Ectodermal cell (in vitro differentiated cells): Measurements from ENCODE around the gene NPC1L1.
"Not testable (repeated sequence)": the region's sequence is repeated elsewhere in the genome, so short reads cannot be mapped to it uniquely, and the experiment has no call there.

Source experiments
- H3K27ac ChIP-seq: 2 replicates; pipeline ENCODE4 v1.7.0; 2013; ENCODE audit warnings: mild to moderate bottlenecking, low read depth, low read length; ENCODE audit not compliant: insufficient read depth, poor library complexity, severe bottlenecking
- H3K27me3 ChIP-seq: 2 replicates; pipeline ENCODE4 v1.7.0; 2013; ENCODE audit warnings: mild to moderate bottlenecking, low read length; ENCODE audit not compliant: insufficient read depth, control insufficient read depth, poor library complexity, severe bottlenecking
- H3K36me3 ChIP-seq: one replicate; pipeline ENCODE4 v1.7.0; 2013; ENCODE audit warnings: low read length; ENCODE audit not compliant: control insufficient read depth, insufficient read depth
- H3K4me1 ChIP-seq: one replicate; pipeline ENCODE4 v1.7.0; 2013; ENCODE audit warnings: low read length; ENCODE audit not compliant: control insufficient read depth, insufficient read depth
- H3K4me3 ChIP-seq: 2 replicates; pipeline ENCODE4 v1.7.0; 2013; ENCODE audit warnings: low read depth, low read length, control low read depth; ENCODE audit not compliant: insufficient read depth
- H3K9me3 ChIP-seq: 2 replicates; pipeline ENCODE4 v1.7.0; 2013; ENCODE audit warnings: mild to moderate bottlenecking, low read length, moderate library complexity; ENCODE audit not compliant: control insufficient read depth
- WGBS, 2 experiments: methylation state at CpG; one replicate each; pipeline ENCODE4 v1.1.7; 2013; ENCODE audit warnings: missing lambda C conversion rate in 2 of 2; 5-methylcytosine and 5-hydroxymethylcytosine counted together

Gene NPC1L1

DNA sequence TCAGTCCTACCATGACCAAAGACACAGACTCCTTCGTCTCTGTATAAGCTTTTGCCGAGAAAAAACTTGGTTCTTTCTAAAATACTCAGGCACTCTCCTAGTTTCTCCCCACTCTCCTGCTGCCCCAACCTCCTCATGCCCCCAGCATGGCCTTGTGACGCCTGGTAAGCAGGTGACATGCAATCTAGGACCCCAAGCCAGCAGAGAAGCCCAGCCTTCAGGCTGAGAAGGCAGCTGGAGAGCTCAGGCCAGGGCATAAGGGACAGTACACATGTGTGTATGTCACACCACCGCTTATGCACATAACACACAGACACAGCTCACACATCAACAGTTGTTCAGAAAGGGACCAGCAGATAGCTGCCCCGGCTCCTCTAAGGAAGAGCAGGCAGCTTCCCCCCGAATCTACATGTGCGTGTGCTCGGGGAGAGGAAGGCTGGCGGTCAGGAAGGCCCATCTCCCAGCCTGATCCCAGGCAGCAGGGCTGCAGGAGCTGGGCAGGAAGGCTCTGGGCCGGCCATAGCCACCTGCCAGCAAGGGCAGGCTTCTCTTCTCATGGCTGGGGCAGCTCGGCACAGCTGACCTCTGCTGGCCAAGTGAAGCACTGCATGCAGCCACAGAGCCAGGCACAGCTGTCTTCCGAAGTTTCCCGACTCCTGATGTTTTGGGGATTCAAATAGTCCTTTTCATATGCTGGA is 24.1 kb upstream of the NPC1L1 start:
- Histone ChIP-seq H3K4me3 (no peak overlapping the region), H3K27me3 (no peaks in the 10 kb centered on the region), H3K36me3 (peaks cover 43% of the 10 kb centered on the region), H3K4me1 (no peaks in the 10 kb centered on the region), H3K9me3 (no peaks in the 10 kb centered on the region), H3K27ac (no peak overlapping the region)
- 75 to 77% methylated on average over 13 of the region's 13 CpGs for WGBS, 2 experiments

DNA sequence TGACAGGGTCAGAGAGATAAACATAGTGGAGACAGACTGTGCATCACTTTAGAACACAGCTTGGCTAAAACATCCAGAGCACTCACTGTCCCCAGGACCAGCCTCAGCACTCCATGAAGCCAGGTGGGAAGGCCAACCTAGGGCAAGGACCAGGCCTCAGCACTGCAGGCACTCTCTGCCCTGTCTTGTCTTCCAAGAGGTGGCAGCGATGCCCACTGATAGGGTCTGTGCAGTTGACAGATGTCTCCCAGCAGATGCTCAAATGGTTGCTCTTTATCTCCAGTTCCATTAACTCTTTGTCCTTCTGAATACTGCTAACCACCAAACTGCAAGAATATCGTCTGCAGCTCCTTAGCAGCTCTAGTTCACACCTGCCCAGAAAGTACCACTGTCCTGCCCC is 23.5 kb upstream of the NPC1L1 start:
- H3K4me3 ChIP-seq, result no peak overlapping the region
- no peaks in the 10 kb centered on the region for H3K9me3 ChIP-seq
- 93 to 95% methylated on average over 2 of the region's 2 CpGs for WGBS, 2 experiments
- H3K27me3 ChIP-seq, result no peaks in the 10 kb centered on the region
- no peak overlapping the region for H3K27ac ChIP-seq
- peaks cover 36% of the 10 kb centered on the region for H3K36me3 ChIP-seq
- no peaks in the 10 kb centered on the region for H3K4me1 ChIP-seq

DNA sequence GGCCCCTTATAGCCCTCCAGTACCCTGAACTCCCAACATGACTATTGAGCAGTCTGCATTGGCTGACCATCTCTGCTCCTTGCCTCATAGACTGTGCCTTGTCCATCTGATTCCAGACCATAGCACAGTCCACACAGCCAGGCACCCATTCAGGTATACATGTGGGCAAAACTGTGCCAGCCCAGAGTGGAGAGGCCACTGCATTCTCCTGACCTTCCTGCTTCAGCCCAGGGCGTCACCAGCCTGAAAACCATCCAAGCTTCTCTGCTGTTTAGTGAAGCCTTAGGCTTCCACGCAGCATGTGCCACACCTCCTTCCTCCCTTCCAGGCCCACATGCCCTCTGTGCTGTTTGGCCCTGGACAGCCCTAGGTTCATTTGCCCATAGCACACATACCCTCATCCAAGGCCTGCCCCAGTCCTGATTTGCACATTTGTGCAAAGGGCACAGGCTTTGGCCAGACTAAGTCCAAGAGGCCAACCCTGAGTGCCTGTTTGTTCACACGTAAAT is 22.1 kb upstream of the NPC1L1 start:
- H3K4me3 ChIP-seq, result no peak overlapping the region
- H3K36me3 ChIP-seq, result peaks cover 26% of the 10 kb centered on the region
- WGBS, 2 experiments, result 95 to 98% methylated on average over 3 of the region's 3 CpGs
- no peaks in the 10 kb centered on the region for H3K4me1 ChIP-seq
- H3K9me3 ChIP-seq, result no peaks in the 10 kb centered on the region
- no peaks in the 10 kb centered on the region for H3K27me3 ChIP-seq
- no peak overlapping the region for H3K27ac ChIP-seq

DNA sequence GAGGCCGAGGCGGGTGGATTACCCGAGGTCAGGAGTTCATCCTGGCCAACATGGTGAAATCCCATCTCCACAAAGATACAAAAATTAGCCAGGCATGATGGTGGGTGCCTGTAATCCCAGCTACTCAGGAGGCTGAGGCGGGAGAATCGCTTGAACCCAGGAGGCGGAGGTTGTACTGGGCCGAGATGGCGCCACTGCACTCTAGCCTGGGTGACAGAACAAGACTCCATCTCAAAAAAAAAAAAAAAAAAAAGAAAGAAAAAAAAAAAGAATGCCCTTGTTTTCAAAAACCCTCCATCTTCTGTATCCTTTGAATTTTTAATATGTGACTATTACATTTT is 21.5 kb upstream of the NPC1L1 start:
- 85 to 95% methylated on average over 7 to 8 of the region's 8 CpGs for WGBS, 2 experiments
- not testable (repeated sequence) for H3K9me3 ChIP-seq, H3K4me1 ChIP-seq, H3K4me3 ChIP-seq, H3K27ac ChIP-seq, H3K27me3 ChIP-seq
- peaks cover 20% of the 10 kb centered on the region for H3K36me3 ChIP-seq

DNA sequence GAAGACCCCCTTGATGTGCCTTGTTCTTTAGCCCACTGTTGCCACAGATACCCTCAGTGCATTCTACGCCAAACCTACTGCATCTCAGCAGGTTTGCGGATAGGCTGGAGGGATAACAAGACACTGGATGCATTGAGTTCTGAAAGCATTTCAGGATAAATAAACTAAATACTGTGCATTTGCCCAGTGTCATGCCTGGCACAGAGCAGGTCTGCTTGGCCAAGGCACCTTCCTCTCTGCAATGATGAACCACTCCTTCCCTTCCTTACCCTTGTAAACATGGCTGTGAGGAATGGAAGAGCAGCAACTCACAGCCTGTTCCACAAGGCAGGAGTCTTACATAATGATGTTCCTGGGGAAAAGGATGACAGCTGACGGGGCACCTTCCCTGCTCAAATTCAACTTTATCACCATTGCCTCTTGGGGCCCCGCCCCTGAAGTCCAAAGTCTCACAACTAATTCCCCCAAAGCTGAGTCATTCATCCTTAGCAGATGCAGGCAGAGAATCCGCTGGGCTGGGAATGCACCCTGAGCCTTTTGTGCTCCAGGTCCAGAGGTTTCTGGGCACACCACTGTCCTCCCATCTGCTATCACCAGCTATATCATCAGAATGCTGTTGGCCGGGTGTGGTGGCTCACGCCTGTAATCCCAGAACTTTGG is 21.0 kb upstream of the NPC1L1 start:
- Histone ChIP-seq H3K27ac (no peak overlapping the region), H3K27me3 (no peaks in the 10 kb centered on the region), H3K4me3 (no peak overlapping the region), H3K36me3 (peaks cover 15% of the 10 kb centered on the region), H3K4me1 (no peaks in the 10 kb centered on the region), H3K9me3 (no peaks in the 10 kb centered on the region)
- WGBS, 2 experiments, result 88 to 89% methylated on average over 7 of the region's 7 CpGs

DNA sequence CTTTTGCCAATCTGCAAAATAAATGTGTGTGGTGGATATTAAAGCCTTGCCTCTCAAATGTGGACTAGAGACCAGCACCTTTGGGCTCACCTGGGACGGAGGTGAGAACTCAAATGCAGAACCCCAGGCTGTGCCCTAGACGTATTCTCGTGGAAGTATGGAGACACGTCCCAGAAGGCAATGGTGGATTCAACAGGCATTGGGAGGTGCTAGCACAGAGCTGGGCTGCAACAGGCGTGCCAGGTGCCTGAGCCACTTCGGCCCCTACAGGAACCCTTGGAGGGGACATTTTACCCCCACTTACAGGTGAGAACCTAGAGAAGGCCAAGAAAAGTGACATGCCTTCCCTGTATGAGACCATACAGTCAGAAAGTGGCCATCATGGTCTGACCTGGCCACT is 20.4 kb upstream of the NPC1L1 start:
- Histone ChIP-seq H3K27me3 (no peaks in the 10 kb centered on the region), H3K4me1 (no peaks in the 10 kb centered on the region), H3K4me3 (no peak overlapping the region), H3K9me3 (no peaks in the 10 kb centered on the region), H3K36me3 (peaks cover 11% of the 10 kb centered on the region), H3K27ac (no peak overlapping the region)
- WGBS, 2 experiments, result 91 to 92% methylated on average over 6 of the region's 6 CpGs

DNA sequence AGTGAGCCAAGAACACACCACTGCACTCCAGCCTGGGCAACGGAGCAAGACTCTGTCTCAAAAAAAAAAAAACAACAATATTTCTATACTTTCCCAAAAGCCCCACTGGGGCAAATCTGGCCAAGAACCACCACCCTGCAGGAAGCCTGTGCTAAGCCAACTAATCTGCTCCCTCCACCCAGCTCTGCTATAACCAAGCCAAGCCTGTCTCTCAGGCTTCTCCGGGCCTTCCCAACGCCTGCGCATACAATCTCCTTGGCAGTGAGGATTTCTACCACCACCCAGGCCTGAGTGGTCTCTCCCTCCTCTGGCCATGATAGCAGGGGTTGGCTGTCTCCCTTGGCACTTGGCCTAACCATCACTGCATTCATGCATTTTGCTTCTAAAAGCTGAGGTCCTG is 18.4 kb upstream of the NPC1L1 start:
- Histone ChIP-seq H3K4me1 (no peaks in the 10 kb centered on the region), H3K4me3 (no peak overlapping the region), H3K36me3 (peaks cover under 1% of the 10 kb centered on the region), H3K27me3 (no peaks in the 10 kb centered on the region), H3K9me3 (no peaks in the 10 kb centered on the region), H3K27ac (no peak overlapping the region)
- WGBS, 2 experiments, result 89 to 93% methylated on average over 4 of the region's 4 CpGs

DNA sequence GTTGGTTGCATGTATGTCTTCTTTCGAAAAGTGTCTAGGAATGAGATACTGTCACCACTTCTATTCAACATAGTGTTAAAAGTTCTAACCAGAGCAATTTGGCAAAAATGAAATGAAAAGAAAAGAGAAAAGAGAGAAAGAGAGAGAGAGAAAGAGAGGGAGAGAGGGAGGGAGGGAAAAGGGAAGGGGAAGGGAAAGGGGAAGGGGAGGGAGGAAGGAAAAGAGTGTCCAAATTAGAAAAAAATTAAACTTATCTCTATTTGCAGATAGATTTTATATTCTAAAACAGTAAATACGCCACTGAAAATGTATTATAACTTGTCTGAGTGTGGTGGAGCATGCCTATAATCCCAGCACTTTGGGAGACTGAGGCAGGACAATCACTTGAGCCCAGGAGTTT is 16.4 kb upstream of the NPC1L1 start:
- H3K4me1 ChIP-seq, result no peaks in the 10 kb centered on the region
- H3K4me3 ChIP-seq, result no peak overlapping the region
- H3K9me3 ChIP-seq, result no peaks in the 10 kb centered on the region
- H3K36me3 ChIP-seq, result no peaks in the 10 kb centered on the region
- WGBS, 2 experiments, result 87 to 88% methylated on average over 1 to 2 of the region's 2 CpGs
- H3K27ac ChIP-seq, result no peak overlapping the region
- H3K27me3 ChIP-seq, result no peaks in the 10 kb centered on the region

DNA sequence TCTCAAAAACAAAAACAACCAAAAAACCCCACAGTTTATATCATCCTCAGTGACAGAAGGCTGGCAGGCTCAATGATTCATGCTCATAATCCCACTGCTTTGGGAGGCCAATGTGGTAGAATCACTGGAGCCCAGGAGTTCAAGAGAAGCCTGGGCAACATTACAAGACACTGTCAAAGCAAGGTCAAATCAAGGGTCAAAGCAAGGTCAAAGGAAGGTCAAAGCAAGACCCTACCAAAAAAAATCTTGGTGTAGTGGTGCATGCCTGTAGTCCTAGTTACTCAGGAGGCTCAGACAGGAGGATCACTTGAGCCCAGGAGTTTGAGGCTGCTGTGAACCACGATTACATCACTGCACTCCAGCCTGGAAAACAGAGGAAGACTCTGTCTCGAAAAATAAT is 14.2 kb upstream of the NPC1L1 start:
- Histone ChIP-seq H3K27ac (no peak overlapping the region), H3K36me3 (no peaks in the 10 kb centered on the region), H3K4me3 (no peak overlapping the region), H3K9me3 (no peaks in the 10 kb centered on the region), H3K4me1 (no peaks in the 10 kb centered on the region), H3K27me3 (no peaks in the 10 kb centered on the region)
- 91 to 94% methylated on average over 2 of the region's 2 CpGs for WGBS, 2 experiments

DNA sequence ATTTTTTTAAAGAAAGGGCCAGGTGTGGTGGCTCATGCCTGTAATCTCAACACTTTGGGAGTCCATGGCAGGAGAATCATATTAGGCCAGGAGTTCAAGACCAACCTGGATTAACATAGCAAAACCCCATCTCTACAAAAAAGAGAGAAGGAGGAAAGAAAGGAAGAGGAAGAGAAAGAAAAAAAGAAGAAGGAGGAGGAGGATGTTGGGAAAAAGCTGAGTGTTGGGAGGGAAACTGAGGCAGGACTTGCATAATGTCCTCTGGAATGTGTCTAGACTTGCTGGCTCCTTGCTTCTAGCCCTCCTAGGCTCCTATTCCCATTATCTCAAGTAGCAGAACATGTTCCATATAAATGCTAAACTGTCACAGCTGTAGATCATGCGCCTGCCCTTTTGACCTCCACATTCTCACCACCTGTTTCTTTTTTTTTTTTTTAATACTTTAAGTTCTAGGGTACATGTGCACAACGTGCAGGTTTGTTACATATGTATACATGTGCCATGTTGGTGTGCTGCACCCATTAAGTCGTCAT is 11.4 kb upstream of the NPC1L1 start:
- not testable (repeated sequence) for H3K36me3 ChIP-seq, H3K4me3 ChIP-seq, H3K27ac ChIP-seq, H3K4me1 ChIP-seq, H3K27me3 ChIP-seq, H3K9me3 ChIP-seq
- 78 to 91% methylated on average over 2 of the region's 3 CpGs for WGBS, 2 experiments
